HepG2 (cell line): Measurements from ENCODE around the gene RFTN1. TPM values are rescaled to one million over a fixed set of nuclear protein-coding genes. Genes with fewer than 3 reads are reported as not detected.

Source experiments
- ATAC-seq: fragments of 200-7000 bp; cut with Tn5 transposase; 3 replicates; pipeline ENCODE4 v1.9.1; 2020; ENCODE audit warnings: mild to moderate bottlenecking, moderate library complexity
- BruUV-seq: library from RNA; stranded (reverse); fragments of 400-500 nt; replicated peaks from 2 replicates; lab custom pipeline; 2021; lab: Mats Ljungman, UMichigan
- CTCF ChIA-PET: fragments of 300-600 bp; formaldehyde crosslinking; extraction: SDS; loops from one replicate; lab custom pipeline; 2021; ENCODE audit warnings: low total read pairs, inconsistent platforms, low intra/inter-chr PET ratio; lab: Yijun Ruan, JAX
- POLR2A ChIA-PET: fragments of 350-600 bp; sonication (Branson Sonifier 250); formaldehyde crosslinking; loops from one replicate; lab custom pipeline; 2020; ENCODE audit warnings: antibody characterized with exemption, inconsistent platforms; lab: Yijun Ruan, JAX
- DNase-seq: peaks from one replicate; pipeline ENCODE4 v3.0.0-alpha.2; 2015; ENCODE audit warnings: low spot score
- FAIRE-seq: peaks from 3 replicates; lab custom pipeline; 2011; peaks lifted over from hg19 to GRCh38; lab: Jason Lieb, UNC
- H2AFZ ChIP-seq: one replicate; pipeline ENCODE4 v1.6.1; 2011; ENCODE audit warnings: low read length, inconsistent platforms
- H3K27ac ChIP-seq: fragments of 300-600 bp; 3 replicates; pipeline ENCODE4 v1.8.0; 2011; ENCODE audit warnings: mixed run types, mild to moderate bottlenecking, mixed read lengths, low read length, inconsistent platforms; ENCODE audit not compliant: insufficient read depth; ENCODE audit errors: extremely low read length
- H3K27me3 ChIP-seq, 2 experiments: fragments of 200-600 bp in 1 of 2; 2 replicates in 1 of 2; 3 replicates in 1 of 2; pipeline versions ENCODE4 v1.6.0 to v1.8.0; 2011; ENCODE audit warnings: low read length in 2 of 2, mild to moderate bottlenecking in 2 of 2, moderate library complexity in 2 of 2, inconsistent platforms in 1 of 2; ENCODE audit not compliant: insufficient read depth in 2 of 2, control insufficient read depth in 1 of 2
- H3K36me3 ChIP-seq, 2 experiments: fragments of 200-600 bp in 1 of 2; replicated peaks in 1 of 2; 2 replicates in 1 of 2; 3 replicates in 1 of 2; pipeline versions ENCODE4 v1.5.1 to v1.8.0; 2011; ENCODE audit warnings: low read length in 2 of 2, inconsistent platforms in 1 of 2; ENCODE audit not compliant: insufficient read depth in 2 of 2, control insufficient read depth in 1 of 2
- H3K4me1 ChIP-seq: 2 replicates; pipeline ENCODE4 v1.5.1; 2012; ENCODE audit warnings: low read length, inconsistent platforms; ENCODE audit not compliant: insufficient read depth
- H3K4me2 ChIP-seq: 2 replicates; pipeline ENCODE4 v1.6.0; 2011; ENCODE audit warnings: low read depth, low read length, inconsistent platforms
- H3K4me3 ChIP-seq, 3 experiments: fragments of 200-600 bp in 1 of 3; sonication (generic), shearing (Covaris generic) in 1 of 3; replicated peaks in 1 of 3; 2 replicates each; pipeline ENCODE4 v1.5.1; 2011 to 2016; ENCODE audit warnings: low read length in 3 of 3, inconsistent platforms in 2 of 3, low read depth in 2 of 3, mild to moderate bottlenecking in 2 of 3, control low read depth in 1 of 3, mixed read lengths in 1 of 3; ENCODE audit not compliant: insufficient read depth in 1 of 3
- H3K79me2 ChIP-seq: one replicate; pipeline ENCODE4 v1.6.1; 2011; ENCODE audit warnings: low read length, inconsistent platforms; ENCODE audit not compliant: insufficient read depth
- H3K9ac ChIP-seq: 2 replicates; pipeline ENCODE4 v1.6.0; 2011; ENCODE audit warnings: mild to moderate bottlenecking, low read depth, low read length, inconsistent platforms; ENCODE audit not compliant: insufficient read depth
- H3K9me3 ChIP-seq: 2 replicates; pipeline ENCODE4 v1.5.1; 2012; ENCODE audit warnings: mild to moderate bottlenecking, low read length
- H4K20me1 ChIP-seq: 2 replicates; pipeline ENCODE4 v1.6.0; 2011; ENCODE audit warnings: inconsistent platforms, mild to moderate bottlenecking, low read length, moderate library complexity; ENCODE audit not compliant: insufficient read depth
- DNMT1 ChIP-seq: sonication (generic); formaldehyde crosslinking; IDR thresholded peaks from 2 replicates; pipeline ENCODE4 v1.5.1; 2020; ENCODE audit warnings: mild to moderate bottlenecking, missing genetic modification reagents
- IRX3 ChIP-seq: sonication (generic); formaldehyde crosslinking; IDR thresholded peaks from 2 replicates; pipeline ENCODE4 v1.8.1; 2023; ENCODE audit warnings: mild to moderate bottlenecking, low read depth, missing genetic modification reagents, borderline replicate concordance
- MAF1 ChIP-seq: sonication (generic); formaldehyde crosslinking; IDR thresholded peaks from 2 replicates; pipeline ENCODE4 v1.5.0; 2020; ENCODE audit warnings: missing genetic modification reagents, borderline replicate concordance
- MAZ ChIP-seq, 2 experiments: sonication (generic) in 1 of 2; formaldehyde crosslinking in 1 of 2; IDR thresholded peaks; 2 replicates each; pipeline versions ENCODE4 v1.5.0 to v1.6.1; 2012 to 2020; ENCODE audit warnings: low read depth in 2 of 2, mild to moderate bottlenecking in 2 of 2, borderline replicate concordance in 1 of 2, improper control_type of control experiment in 1 of 2, low read length in 1 of 2, missing genetic modification reagents in 1 of 2, moderate library complexity in 1 of 2
- MTA1 ChIP-seq: sonication (generic); formaldehyde crosslinking; IDR thresholded peaks from 2 replicates; pipeline ENCODE4 v1.4.0; 2020; ENCODE audit warnings: missing genetic modification reagents, mild to moderate bottlenecking, borderline replicate concordance
- MYPOP ChIP-seq: sonication (generic); formaldehyde crosslinking; IDR thresholded peaks from 2 replicates; pipeline ENCODE4 v1.8.1; 2023; ENCODE audit warnings: mild to moderate bottlenecking, moderate library complexity, missing genetic modification reagents
- SOX6 ChIP-seq, 2 experiments: fragments of 450-650 bp in 1 of 2; sonication (generic) in 1 of 2; formaldehyde crosslinking in 1 of 2; IDR thresholded peaks; 2 replicates each; pipeline versions ENCODE4 v1.4.0 to v1.6.1; 2017 to 2020; ENCODE audit warnings: antibody characterized with exemption in 1 of 2, mild to moderate bottlenecking in 1 of 2, missing genetic modification reagents in 1 of 2
- THAP8 ChIP-seq: sonication (generic); formaldehyde crosslinking; IDR thresholded peaks from 2 replicates; pipeline ENCODE4 v1.5.1; 2020; ENCODE audit warnings: missing genetic modification reagents, mild to moderate bottlenecking, borderline replicate concordance
- ZBTB7A ChIP-seq: sonication (generic); formaldehyde crosslinking; IDR thresholded peaks from 2 replicates; pipeline ENCODE4 v1.8.0; 2022; ENCODE audit warnings: mild to moderate bottlenecking, missing genetic modification reagents
- ZFP62 ChIP-seq: sonication (generic); formaldehyde crosslinking; IDR thresholded peaks from 2 replicates; pipeline ENCODE4 v1.4.0; 2020; ENCODE audit warnings: missing genetic modification reagents
- ZMAT3 ChIP-seq: sonication (generic); formaldehyde crosslinking; conservative IDR thresholded peaks from 2 replicates; pipeline ENCODE4 v1.7.0; 2021; ENCODE audit warnings: missing genetic modification reagents
- ZNF335 ChIP-seq: sonication (generic); formaldehyde crosslinking; IDR thresholded peaks from 2 replicates; pipeline ENCODE4 v1.4.0; 2020; ENCODE audit warnings: missing genetic modification reagents
- ZNF572 ChIP-seq: sonication (generic); formaldehyde crosslinking; IDR thresholded peaks from 2 replicates; pipeline ENCODE4 v1.5.1; 2020; ENCODE audit warnings: mild to moderate bottlenecking, missing genetic modification reagents
- ZNF674 ChIP-seq: sonication (generic); formaldehyde crosslinking; IDR thresholded peaks from 2 replicates; pipeline ENCODE4 v1.5.0; 2020; ENCODE audit warnings: low read depth, mild to moderate bottlenecking, missing genetic modification reagents
- WGBS: methylation state at CpG from one replicate; pipeline ENCODE4 v1.1.6; 2017; ENCODE audit warnings: low lambda C conversion rate; 5-methylcytosine and 5-hydroxymethylcytosine counted together
- in situ Hi-C: cut with HindIII; loops from 2 replicates; pipeline ENCODE4 v1.10.0; 2017; ENCODE audit warnings: low pct_unique_long_range_greater_than_20kb; ENCODE audit not compliant: extremely low pct_ligation_motif_present
- intact Hi-C: fragments of 100-400 bp; cut with micrococcal nuclease; formaldehyde crosslinking; loops from one replicate; pipeline ENCODE4 v1.10.0; 2022; ENCODE audit not compliant: unreplicated experiment
- polyA plus RNA-seq, 8 experiments: library from polyadenylated mRNA; depleted of rRNA in 3 of 8; stranded (reverse) in 7 of 8; unstranded in 1 of 8; fragments of >200 nt; fragmentation: Illumina TruSeq in 4 of 8; extraction: Trizol in 4 of 8; gene quantifications; 2 replicates each; pipeline versions ENCODE4 v1.2.1 to v1.2.3, GENCODE V29; 2011 to 2016; ENCODE audit warnings: low read depth in 4 of 8, missing spikeins in 1 of 8, mixed read lengths in 1 of 8; ENCODE audit not compliant: insufficient read depth in 1 of 8
- total RNA-seq, 5 experiments: library from RNA; depleted of rRNA; stranded (reverse); fragments of >200 nt; fragmentation: Illumina TruSeq; extraction: Trizol; gene quantifications; 2 replicates each; pipeline ENCODE4 v1.2.3, GENCODE V29; 2016; ENCODE audit warnings: low read depth in 1 of 5
- TF ChIP-seq, protein P1 (sequence below): sonication (generic); formaldehyde crosslinking; IDR thresholded peaks from 2 replicates; pipeline ENCODE4 v1.9.0; 2022; ENCODE audit warnings: missing genetic modification reagents, mild to moderate bottlenecking, borderline replicate concordance

RFTN1 gene
- total and polyA plus RNA-seq, 2 of the 13 experiments (the other 11 are each of a cell fraction or from before 2014, with no cell fraction given), result not detected

DNA sequence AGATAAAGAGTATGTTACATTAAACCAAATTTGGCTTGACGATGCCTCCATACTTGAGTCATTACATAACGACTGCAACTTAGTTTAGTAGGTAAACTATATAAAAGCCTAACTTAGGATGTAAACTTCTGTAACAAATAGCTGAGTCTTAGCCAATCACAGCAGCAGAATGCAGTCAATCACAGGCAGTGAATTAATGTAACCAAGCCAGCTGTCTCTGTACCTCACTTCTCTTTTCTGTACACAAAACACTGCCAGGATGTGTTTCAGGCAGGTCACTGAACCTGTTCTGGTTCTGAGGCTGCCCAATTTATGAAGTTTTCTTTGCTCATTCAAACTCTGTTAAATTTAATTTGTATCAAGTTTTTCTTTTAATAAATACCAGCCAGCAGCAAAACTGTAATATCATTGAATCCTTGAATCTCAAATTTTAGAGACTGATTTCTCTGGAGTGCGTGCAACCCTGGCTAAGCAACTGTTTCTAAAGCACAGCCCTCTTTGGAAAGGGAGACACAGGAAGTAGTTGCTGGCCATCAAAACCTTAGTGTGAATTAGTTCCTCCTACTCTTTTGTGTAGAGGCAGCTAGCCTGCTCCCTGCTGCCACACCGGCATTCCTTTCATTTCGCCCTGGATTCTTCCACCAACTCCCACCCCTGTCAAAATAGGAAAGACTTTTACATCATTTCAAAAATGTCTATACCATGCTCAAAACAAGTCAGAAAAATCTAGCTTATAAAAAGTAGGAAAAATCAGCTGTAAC is 15.2 kb downstream of the RFTN1 start:
- Histone ChIP-seq H3K36me3 (no peaks in the 10 kb centered on the region), H3K9ac (no peak overlapping the region), H4K20me1 (no peaks in the 10 kb centered on the region), H2AFZ (no peak overlapping the region), H3K27me3 (peaks cover 0 to 49% of the 10 kb centered on the region in 2 experiments; a peak in 4 of 5 replicates), H3K9me3 (no peaks in the 10 kb centered on the region), H3K27ac (no peak overlapping the region), H3K4me3 (no peak overlapping the region), H3K79me2 (no peaks in the 10 kb centered on the region), H3K4me1 (no peaks in the 10 kb centered on the region), H3K4me2 (no peak overlapping the region)
- ChIA-PET POLR2A (no interaction called here), CTCF (no interaction called here)
- no peak for DNase-seq
- in situ Hi-C loops (no loop called here), intact Hi-C loops (no loop called here)
- 5% methylated on average over 5 of the region's 5 CpGs for WGBS
- no peak for ATAC-seq
- FAIRE-seq, result no peak
- BruUV-seq, result no TSS peak
- no peak for TF ChIP-seq MAF1 (CRISPR knock-in tag)
- TF ChIP-seq SOX6 (IDR thresholded peaks at IDR 0.05), result no peak
- no peak for TF ChIP-seq SOX6 (CRISPR knock-in tag; IDR thresholded peaks at IDR 0.05)
- no peak for TF ChIP-seq ZMAT3
- TF ChIP-seq ZNF572, result no peak
- no peak for TF ChIP-seq THAP8
- no peak for TF ChIP-seq MTA1 (CRISPR knock-in tag)
- TF ChIP-seq DNMT1 (CRISPR knock-in tag), result no peak
- TF ChIP-seq MYPOP (CRISPR knock-in tag), result no peak
- TF ChIP-seq IRX3 (CRISPR knock-in tag), result no peak
- TF ChIP-seq MAZ (IDR thresholded peaks at IDR 0.05; ENCODE audit: borderline replicate concordance, low read depth, low read length), result no peak
- no peak for TF ChIP-seq MAZ (CRISPR knock-in tag; IDR thresholded peaks at IDR 0.05; ENCODE audit: low read depth)
- no peak for TF ChIP-seq ZNF674 (CRISPR knock-in tag)
- TF ChIP-seq, protein P1, sequence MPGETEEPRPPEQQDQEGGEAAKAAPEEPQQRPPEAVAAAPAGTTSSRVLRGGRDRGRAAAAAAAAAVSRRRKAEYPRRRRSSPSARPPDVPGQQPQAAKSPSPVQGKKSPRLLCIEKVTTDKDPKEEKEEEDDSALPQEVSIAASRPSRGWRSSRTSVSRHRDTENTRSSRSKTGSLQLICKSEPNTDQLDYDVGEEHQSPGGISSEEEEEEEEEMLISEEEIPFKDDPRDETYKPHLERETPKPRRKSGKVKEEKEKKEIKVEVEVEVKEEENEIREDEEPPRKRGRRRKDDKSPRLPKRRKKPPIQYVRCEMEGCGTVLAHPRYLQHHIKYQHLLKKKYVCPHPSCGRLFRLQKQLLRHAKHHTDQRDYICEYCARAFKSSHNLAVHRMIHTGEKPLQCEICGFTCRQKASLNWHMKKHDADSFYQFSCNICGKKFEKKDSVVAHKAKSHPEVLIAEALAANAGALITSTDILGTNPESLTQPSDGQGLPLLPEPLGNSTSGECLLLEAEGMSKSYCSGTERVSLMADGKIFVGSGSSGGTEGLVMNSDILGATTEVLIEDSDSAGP (CRISPR knock-in tag), result no peak
- no peak for TF ChIP-seq ZBTB7A
- no peak for TF ChIP-seq ZNF335 (CRISPR knock-in tag)
- TF ChIP-seq ZFP62 (CRISPR knock-in tag), result no peak
